ENCODE data around the gene GLT6D1.

The GLT6D1 gene

GRCh38 chr9:135591506-135592330 is 47.6 kb downstream of the GLT6D1 start:
- no peaks in the 10 kb centered on the region for H4K20me1 ChIP-seq (ENCODE audit: control insufficient read depth, insufficient read depth, low read depth, low read length)
- H3K79me2 ChIP-seq (ENCODE audit: control insufficient read depth, low read length) = no peaks in the 10 kb centered on the region
- no peak overlapping the region for H3K27ac ChIP-seq (ENCODE audit: low read depth, low read length)
- H3F3A ChIP-seq (ENCODE audit: control insufficient read depth, insufficient read depth) = no peaks in the 10 kb centered on the region
- H3K9me3 ChIP-seq (ENCODE audit: control insufficient read depth, insufficient read depth, low read length) = no peaks in the 10 kb centered on the region
- no peak overlapping the region for H3K4me2 ChIP-seq (ENCODE audit: low read length)
- no peaks in the 10 kb centered on the region for H3K9me2 ChIP-seq (replicated peaks; ENCODE audit: control insufficient read depth, low read length)
- no peaks in the 10 kb centered on the region for H3K36me3 ChIP-seq (ENCODE audit: control insufficient read depth, low read length)
- peaks cover 4% of the 10 kb centered on the region for H3K27me3 ChIP-seq (ENCODE audit: control insufficient read depth, low read length)
- no peaks in the 10 kb centered on the region for H3K4me1 ChIP-seq (ENCODE audit: control insufficient read depth, low read length)
- no peak overlapping the region for H3K4me3 ChIP-seq (ENCODE audit: low read length)
- TF ChIP-seq EZH2phosphoT487 (IDR thresholded peaks at IDR 0.05; ENCODE audit: borderline replicate concordance, low read length) (no peak), CTCF (IDR thresholded peaks at IDR 0.05; ENCODE audit: low read depth, low read length, poor library complexity, severe bottlenecking) (no peak)

- Histone ChIP-seq H3K4me2 (ENCODE audit: low read length) (no peak overlapping the region), H3K9me3 (ENCODE audit: control insufficient read depth, insufficient read depth, low read length) (no peaks in the 10 kb centered on the region), H4K20me1 (ENCODE audit: control insufficient read depth, insufficient read depth, low read depth, low read length) (no peaks in the 10 kb centered on the region), H3K4me1 (ENCODE audit: control insufficient read depth, low read length) (no peaks in the 10 kb centered on the region), H3K4me3 (ENCODE audit: low read length) (no peak overlapping the region), H3F3A (ENCODE audit: control insufficient read depth, insufficient read depth) (no peaks in the 10 kb centered on the region), H3K9me2 (replicated peaks; ENCODE audit: control insufficient read depth, low read length) (no peaks in the 10 kb centered on the region), H3K36me3 (ENCODE audit: control insufficient read depth, low read length) (no peaks in the 10 kb centered on the region), H3K27me3 (ENCODE audit: control insufficient read depth, low read length) (peaks cover 4% of the 10 kb centered on the region), H3K27ac (ENCODE audit: low read depth, low read length) (no peak overlapping the region), H3K79me2 (ENCODE audit: control insufficient read depth, low read length) (no peaks in the 10 kb centered on the region)
- TF ChIP-seq EZH2phosphoT487 (IDR thresholded peaks at IDR 0.05; ENCODE audit: borderline replicate concordance, low read length) (no peak), CTCF (IDR thresholded peaks at IDR 0.05; ENCODE audit: low read depth, low read length, poor library complexity, severe bottlenecking) (no peak)
These were observed 48.8 kb downstream of the GLT6D1 start for GRCh38 chr9:135590486-135591079.

- no peak overlapping the region for H3K27ac ChIP-seq (ENCODE audit: low read depth, low read length)
- H3K9me3 ChIP-seq (ENCODE audit: control insufficient read depth, insufficient read depth, low read length) = no peaks in the 10 kb centered on the region
- peaks cover 3% of the 10 kb centered on the region for H3K27me3 ChIP-seq (ENCODE audit: control insufficient read depth, low read length)
- no peaks in the 10 kb centered on the region for H3F3A ChIP-seq (ENCODE audit: control insufficient read depth, insufficient read depth)
- no peaks in the 10 kb centered on the region for H3K4me1 ChIP-seq (ENCODE audit: control insufficient read depth, low read length)
- H3K4me3 ChIP-seq (ENCODE audit: low read length) = no peak overlapping the region
- TF ChIP-seq EZH2phosphoT487 (IDR thresholded peaks at IDR 0.05; ENCODE audit: borderline replicate concordance, low read length) (no peak), CTCF (IDR thresholded peaks at IDR 0.05; ENCODE audit: low read depth, low read length, poor library complexity, severe bottlenecking) (no peak)
- no peaks in the 10 kb centered on the region for H3K79me2 ChIP-seq (ENCODE audit: control insufficient read depth, low read length)
- no peaks in the 10 kb centered on the region for H3K36me3 ChIP-seq (ENCODE audit: control insufficient read depth, low read length)
- H4K20me1 ChIP-seq (ENCODE audit: control insufficient read depth, insufficient read depth, low read depth, low read length) = no peaks in the 10 kb centered on the region
- no peak overlapping the region for H3K4me2 ChIP-seq (ENCODE audit: low read length)
- no peaks in the 10 kb centered on the region for H3K9me2 ChIP-seq (replicated peaks; ENCODE audit: control insufficient read depth, low read length)
These were observed 49.5 kb downstream of the GLT6D1 start for GRCh38 chr9:135589596-135590485.

All from DOHH2 (cell line).